ENCODE measurements around the gene JMY. TPM values are rescaled to one million over a fixed set of nuclear protein-coding genes. Genes with fewer than 3 reads are reported as not detected.

JMY gene
- total RNA-seq, 2 donors from 2014 or later = 15.4 to 22.8 TPM

DNA sequence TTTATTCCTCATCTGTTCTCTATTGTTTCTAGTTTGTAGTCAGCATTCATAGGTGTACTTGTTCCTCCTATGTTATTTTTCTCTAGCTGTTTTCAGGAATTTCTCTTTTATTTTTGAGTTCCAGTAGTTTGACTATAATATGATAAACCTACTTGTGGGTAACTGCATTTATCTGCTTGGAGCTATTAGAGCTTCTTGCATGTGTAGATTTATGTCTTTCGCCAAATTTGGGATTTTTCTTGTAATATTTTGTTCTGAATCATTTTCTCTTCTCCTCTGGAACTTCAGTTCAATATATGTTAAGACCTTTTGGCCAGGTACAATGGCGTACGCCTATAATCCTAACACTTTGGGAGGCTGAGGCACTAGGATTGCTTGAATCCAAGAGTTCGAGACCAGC, 37.4 kb downstream of the JMY start:
- TF ChIP-seq, protein P1, sequence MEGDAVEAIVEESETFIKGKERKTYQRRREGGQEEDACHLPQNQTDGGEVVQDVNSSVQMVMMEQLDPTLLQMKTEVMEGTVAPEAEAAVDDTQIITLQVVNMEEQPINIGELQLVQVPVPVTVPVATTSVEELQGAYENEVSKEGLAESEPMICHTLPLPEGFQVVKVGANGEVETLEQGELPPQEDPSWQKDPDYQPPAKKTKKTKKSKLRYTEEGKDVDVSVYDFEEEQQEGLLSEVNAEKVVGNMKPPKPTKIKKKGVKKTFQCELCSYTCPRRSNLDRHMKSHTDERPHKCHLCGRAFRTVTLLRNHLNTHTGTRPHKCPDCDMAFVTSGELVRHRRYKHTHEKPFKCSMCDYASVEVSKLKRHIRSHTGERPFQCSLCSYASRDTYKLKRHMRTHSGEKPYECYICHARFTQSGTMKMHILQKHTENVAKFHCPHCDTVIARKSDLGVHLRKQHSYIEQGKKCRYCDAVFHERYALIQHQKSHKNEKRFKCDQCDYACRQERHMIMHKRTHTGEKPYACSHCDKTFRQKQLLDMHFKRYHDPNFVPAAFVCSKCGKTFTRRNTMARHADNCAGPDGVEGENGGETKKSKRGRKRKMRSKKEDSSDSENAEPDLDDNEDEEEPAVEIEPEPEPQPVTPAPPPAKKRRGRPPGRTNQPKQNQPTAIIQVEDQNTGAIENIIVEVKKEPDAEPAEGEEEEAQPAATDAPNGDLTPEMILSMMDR (IDR thresholded peaks at IDR 0.05) = no peak
- Histone ChIP-seq H3K27me3 (replicated peaks; ENCODE audit: insufficient read depth) (no peaks in the 10 kb centered on the region), H3K9me3 (no peaks in the 10 kb centered on the region), H3K36me3 (no peaks in the 10 kb centered on the region), H3K27ac (no peak overlapping the region), H3K4me1 (ENCODE audit: control insufficient read depth in 1 of 2, low read depth in 2 of 2) (peaks cover 0 to 4% of the 10 kb centered on the region in 2 donors), H3K4me3 (no peak overlapping the region)
- ATAC-seq (ENCODE audit: insufficient number of reproducible peaks, low FRiP score, low read depth) (no peak), DNase-seq (ENCODE audit: low spot score) (no peak)

DNA sequence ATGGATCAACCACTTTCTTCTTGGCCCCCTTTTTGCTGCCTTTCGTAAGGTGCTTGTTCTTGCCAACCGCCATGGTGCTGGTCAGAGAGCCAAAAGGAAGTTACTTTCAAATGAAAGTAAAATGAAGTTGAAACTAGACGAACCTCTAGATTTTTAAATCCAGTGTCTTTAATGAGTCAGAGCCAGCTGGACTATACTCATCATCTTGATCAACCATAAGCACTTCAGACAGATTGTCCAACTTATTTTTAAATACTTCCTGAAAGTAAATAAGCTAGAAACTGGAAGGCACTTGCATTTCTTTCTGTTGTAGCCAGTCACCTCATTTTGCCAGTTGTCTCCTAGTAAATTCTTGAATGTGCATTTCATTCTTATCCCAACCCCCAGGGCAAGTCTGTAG, 48.9 kb downstream of the JMY start:
- no peaks in the 10 kb centered on the region for H3K27me3 ChIP-seq (replicated peaks; ENCODE audit: insufficient read depth)
- TF ChIP-seq, protein P1 (IDR thresholded peaks at IDR 0.05) = no peak
- no peak for DNase-seq (ENCODE audit: low spot score)
- no peaks in the 10 kb centered on the region for H3K4me1 ChIP-seq (ENCODE audit: control insufficient read depth in 1 of 2, low read depth in 2 of 2)
- no peak overlapping the region for H3K27ac ChIP-seq
- H3K4me3 ChIP-seq = no peak overlapping the region
- no peaks in the 10 kb centered on the region for H3K9me3 ChIP-seq
- ATAC-seq (ENCODE audit: insufficient number of reproducible peaks, low FRiP score, low read depth) = no peak
- no peaks in the 10 kb centered on the region for H3K36me3 ChIP-seq

DNA sequence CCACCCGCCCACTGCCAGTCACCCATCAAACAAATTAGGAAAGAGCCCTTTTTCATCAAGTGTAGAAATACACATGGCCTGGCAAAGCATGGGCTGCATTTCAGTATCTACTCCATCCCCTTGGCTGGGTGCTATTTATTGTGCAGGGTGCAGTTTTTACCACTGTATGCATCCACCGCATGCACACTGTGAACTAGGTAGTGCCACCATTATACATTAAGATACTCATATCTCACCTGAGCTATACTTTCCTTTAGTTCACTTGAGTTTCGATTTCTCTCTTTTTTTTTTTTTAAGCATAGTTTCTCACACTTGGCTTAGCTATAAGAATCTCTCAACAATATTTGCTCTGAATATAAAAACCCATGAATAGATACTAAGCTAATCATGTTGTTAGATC, 49.4 kb downstream of the JMY start:
- ATAC-seq (ENCODE audit: insufficient number of reproducible peaks, low FRiP score, low read depth) (no peak), DNase-seq (ENCODE audit: low spot score) (no peak)
- TF ChIP-seq, protein P1 (IDR thresholded peaks at IDR 0.05) = no peak
- Histone ChIP-seq H3K36me3 (no peaks in the 10 kb centered on the region), H3K4me1 (ENCODE audit: control insufficient read depth in 1 of 2, low read depth in 2 of 2) (no peaks in the 10 kb centered on the region), H3K27me3 (replicated peaks; ENCODE audit: insufficient read depth) (no peaks in the 10 kb centered on the region), H3K4me3 (no peak overlapping the region), H3K27ac (no peak overlapping the region), H3K9me3 (no peaks in the 10 kb centered on the region)

DNA sequence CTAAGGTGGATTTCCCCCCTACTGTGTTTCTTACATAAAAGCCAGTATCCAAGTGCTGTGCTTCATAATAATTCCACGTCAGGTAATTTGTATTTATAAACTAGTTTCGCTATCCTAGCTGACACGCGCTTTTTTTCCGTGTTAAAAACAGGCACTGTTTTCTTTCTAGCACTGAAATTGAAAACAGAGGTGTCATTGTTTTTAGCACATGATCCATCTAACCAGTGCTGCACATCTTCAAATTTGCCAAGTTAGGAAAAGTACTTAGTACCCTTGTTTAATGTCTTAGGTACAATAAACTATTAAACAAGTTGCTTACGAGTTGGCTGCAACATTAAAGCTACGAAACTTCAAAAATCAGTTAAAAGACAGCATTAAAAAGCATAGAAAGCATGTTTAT, 49.9 kb downstream of the JMY start:
- Histone ChIP-seq H3K27me3 (replicated peaks; ENCODE audit: insufficient read depth) (no peaks in the 10 kb centered on the region), H3K36me3 (peaks cover 4% of the 10 kb centered on the region), H3K27ac (no peak overlapping the region), H3K9me3 (no peaks in the 10 kb centered on the region), H3K4me1 (ENCODE audit: control insufficient read depth in 1 of 2, low read depth in 2 of 2) (no peaks in the 10 kb centered on the region), H3K4me3 (no peak overlapping the region)
- no peak for DNase-seq (ENCODE audit: low spot score)
- ATAC-seq (ENCODE audit: insufficient number of reproducible peaks, low FRiP score, low read depth) = no peak
- TF ChIP-seq, protein P1 (IDR thresholded peaks at IDR 0.05) = no peak

DNA sequence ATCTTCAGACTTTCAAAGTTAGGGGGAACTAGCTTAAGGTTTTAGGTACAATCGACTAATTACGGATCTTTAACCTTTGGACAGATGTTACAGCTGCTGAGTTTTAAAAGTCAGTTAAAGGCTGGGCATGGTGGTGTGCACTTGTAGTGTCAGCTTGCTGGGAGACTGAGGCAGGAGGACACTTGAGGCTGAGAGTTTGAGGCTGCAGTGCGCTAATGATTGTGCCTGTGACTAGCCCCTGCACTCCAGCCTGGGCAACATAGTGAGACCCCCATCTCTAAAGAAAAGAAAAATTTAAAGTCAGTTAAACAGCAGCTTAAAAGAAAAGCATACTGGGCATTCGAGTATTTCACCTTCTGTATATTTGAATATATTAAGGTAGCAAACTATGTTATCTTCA, 51.4 kb downstream of the JMY start:
- Histone ChIP-seq H3K4me3 (no peak overlapping the region), H3K9me3 (no peaks in the 10 kb centered on the region), H3K36me3 (peaks cover 13% of the 10 kb centered on the region), H3K4me1 (ENCODE audit: control insufficient read depth in 1 of 2, low read depth in 2 of 2) (no peaks in the 10 kb centered on the region), H3K27ac (no peak overlapping the region), H3K27me3 (replicated peaks; ENCODE audit: insufficient read depth) (no peaks in the 10 kb centered on the region)
- DNase-seq (ENCODE audit: low spot score) (no peak), ATAC-seq (ENCODE audit: insufficient number of reproducible peaks, low FRiP score, low read depth) (no peak)
- TF ChIP-seq, protein P1 (IDR thresholded peaks at IDR 0.05) = no peak

Data from thoracic aorta (tissue), 2 donors.